ENCODE measurements around the gene CYS1. TPM values are rescaled to one million over a fixed set of nuclear protein-coding genes. Genes with fewer than 3 reads are reported as not detected.

The CYS1 gene
- total RNA-seq, 1 donor from 2014 or later, result 20.8 TPM

GRCh38 chr2:10064932-10065772 is 15.1 kb downstream of the CYS1 start:
- no peak for DNase-seq (ENCODE audit: low read depth)
- H3K4me3 ChIP-seq (ENCODE audit: low read depth, low read length), result no peak overlapping the region
- TF ChIP-seq CTCF (conservative IDR thresholded peaks at IDR 0.05; ENCODE audit: low read depth, low read length), result no peak

GRCh38 chr2:10063566-10063965 is 16.6 kb downstream of the CYS1 start:
- DNase-seq (ENCODE audit: low read depth), result no peak
- no peak for TF ChIP-seq CTCF (conservative IDR thresholded peaks at IDR 0.05; ENCODE audit: low read depth, low read length)
- H3K4me3 ChIP-seq (ENCODE audit: low read depth, low read length), result no peak overlapping the region

DNA sequence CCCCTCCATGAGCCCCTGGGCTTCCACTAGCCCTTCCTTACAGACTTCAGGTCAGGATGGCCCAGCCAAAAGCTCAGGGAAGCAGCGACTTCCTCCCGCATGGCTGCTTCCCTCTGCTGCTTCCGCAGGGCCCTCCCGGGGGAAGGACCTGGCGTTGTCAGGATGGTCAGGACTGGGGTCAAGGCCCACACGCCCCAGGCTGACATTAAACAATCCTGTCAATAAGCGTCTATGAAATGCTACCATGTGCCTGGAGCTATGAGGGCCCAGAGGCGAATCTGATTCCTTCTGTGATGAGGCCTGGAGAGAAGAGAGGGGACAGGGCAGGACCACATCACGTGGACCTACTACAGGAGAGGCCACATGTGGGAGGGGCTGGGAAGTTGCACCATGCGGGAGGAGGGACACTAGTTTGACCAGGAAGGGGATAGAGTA is 17.3 kb downstream of the CYS1 start:
- DNase-seq (ENCODE audit: low read depth), result no peak
- H3K4me3 ChIP-seq (ENCODE audit: low read depth, low read length), result no peak overlapping the region
- TF ChIP-seq CTCF (conservative IDR thresholded peaks at IDR 0.05; ENCODE audit: low read depth, low read length), result no peak

- no peak for TF ChIP-seq CTCF (conservative IDR thresholded peaks at IDR 0.05; ENCODE audit: low read depth, low read length)
- DNase-seq (ENCODE audit: low read depth), result no peak
- no peak overlapping the region for H3K4me3 ChIP-seq (ENCODE audit: low read depth, low read length)
Observed at GRCh38 chr2:10061221-10061925, 18.8 kb downstream of the CYS1 start.

DNA sequence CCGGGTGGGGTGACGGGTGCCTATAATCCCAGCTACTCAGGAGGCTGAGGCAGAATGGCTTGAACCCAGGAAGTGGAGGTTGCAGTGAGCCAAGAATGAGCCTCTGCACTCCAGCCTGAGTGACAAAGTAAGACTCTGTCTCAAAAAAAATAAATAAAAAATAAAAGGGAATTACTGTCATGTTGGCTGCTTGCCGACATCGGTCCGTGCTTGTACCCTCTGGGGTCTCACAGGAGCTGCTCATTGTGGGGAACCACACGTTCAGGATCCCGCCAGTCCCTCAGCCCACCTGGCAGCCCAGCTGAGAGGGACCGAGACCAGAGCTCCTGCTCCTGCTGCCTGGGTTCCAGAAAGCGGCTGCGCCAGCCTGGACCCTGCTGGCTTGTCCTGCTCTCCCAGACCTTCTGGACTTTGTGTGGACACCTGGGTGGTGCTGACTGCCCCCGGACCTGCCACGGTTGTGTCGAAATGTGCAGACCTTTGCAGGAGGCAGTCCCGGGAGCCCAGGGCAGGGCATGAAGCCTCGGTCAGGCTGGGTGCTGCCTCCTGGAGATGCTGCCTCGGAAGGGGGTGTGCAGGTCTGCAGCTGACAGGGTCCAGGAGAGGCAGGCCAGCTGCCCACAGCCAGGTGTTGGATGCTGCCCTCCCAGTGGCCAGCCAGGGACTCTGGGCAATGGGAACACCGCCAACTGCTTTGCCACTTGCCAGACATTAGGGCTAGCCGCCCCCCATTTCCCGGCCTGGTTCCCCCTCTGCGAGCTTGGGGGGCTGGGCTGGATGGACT is 20.5 kb downstream of the CYS1 start:
- no peak for DNase-seq (ENCODE audit: low read depth)
- no peak overlapping the region for H3K4me3 ChIP-seq (ENCODE audit: low read depth, low read length)
- no peak for TF ChIP-seq CTCF (conservative IDR thresholded peaks at IDR 0.05; ENCODE audit: low read depth, low read length)

DNA sequence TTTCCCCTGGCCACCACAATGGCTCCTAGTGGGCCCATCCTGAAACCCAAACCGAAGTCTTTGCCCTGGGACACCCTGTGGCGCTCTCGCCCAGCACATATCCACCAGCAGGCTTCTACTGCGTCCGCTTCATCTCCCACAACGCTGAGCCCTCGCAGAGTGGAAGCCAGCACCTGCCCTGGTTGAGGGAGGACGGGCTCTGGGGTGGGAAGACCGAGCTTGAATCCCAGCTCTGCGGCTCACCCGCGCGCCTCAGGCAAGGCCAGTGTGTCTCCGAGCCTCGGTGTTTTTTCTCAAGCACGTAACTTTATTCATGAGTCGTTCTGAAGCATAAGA is 21.2 kb downstream of the CYS1 start:
- no peak overlapping the region for H3K4me3 ChIP-seq (ENCODE audit: low read depth, low read length)
- TF ChIP-seq CTCF (conservative IDR thresholded peaks at IDR 0.05; ENCODE audit: low read depth, low read length), result no peak
- no peak for DNase-seq (ENCODE audit: low read depth)
